Measurements from ENCODE around the gene MARCHF10.

- TF ChIP-seq EZH2 (IDR thresholded peaks at IDR 0.05), result no peak
- TF ChIP-seq CTCF (IDR thresholded peaks at IDR 0.05), result no peak
- TF ChIP-seq EZH2phosphoT487 (IDR thresholded peaks at IDR 0.05), result no peak
Measured at GRCh38 chr17:62760059-62760944, 47.8 kb downstream of the MARCHF10 start.

Data from neural progenitor cell (in vitro differentiated cells).